Measurements from ENCODE around the gene ATAD5. TPM values are rescaled to one million over a fixed set of nuclear protein-coding genes. Genes with fewer than 3 reads are reported as not detected.

ATAD5 gene
- total and polyA plus RNA-seq, 2 of the 13 experiments (the other 11 are each of a cell fraction or from before 2014, with no cell fraction given): 1.8 to 10.7 TPM

- TF ChIP-seq GZF1 (CRISPR knock-in tag; IDR thresholded peaks at IDR 0.05) (no peak), ZNF709 (CRISPR knock-in tag; IDR thresholded peaks at IDR 0.05) (no peak), ZBTB14 (CRISPR knock-in tag; IDR thresholded peaks at IDR 0.05) (no peak), ATF7-NPFF (CRISPR knock-in tag; IDR thresholded peaks at IDR 0.05; ENCODE audit: low read depth) (no peak), ZNF652 (CRISPR knock-in tag; IDR thresholded peaks at IDR 0.05; ENCODE audit: borderline replicate concordance, low read depth) (peak; percentile 23; the same call in 1 of the 2 replicates), ZNF710 (CRISPR knock-in tag; IDR thresholded peaks at IDR 0.05; ENCODE audit: borderline replicate concordance) (no peak), ZNF614 (CRISPR knock-in tag; IDR thresholded peaks at IDR 0.05; ENCODE audit: borderline replicate concordance) (no peak), PRPF4 (IDR thresholded peaks at IDR 0.05; ENCODE audit: low read depth, low read length, poor library complexity, severe bottlenecking) (no peak), ARNT (IDR thresholded peaks at IDR 0.05) (no peak), ZNF17 (CRISPR knock-in tag; IDR thresholded peaks at IDR 0.05) (no peak), DMAP1 (CRISPR knock-in tag; IDR thresholded peaks at IDR 0.05) (no peak), XRCC5 (optimal IDR thresholded peaks at IDR 0.05; ENCODE audit: low read length) (no peak), ZNF441 (CRISPR knock-in tag; IDR thresholded peaks at IDR 0.05; ENCODE audit: borderline replicate concordance) (no peak), SCMH1 (CRISPR knock-in tag; IDR thresholded peaks at IDR 0.05; ENCODE audit: borderline replicate concordance) (no peak), ZNF878 (CRISPR knock-in tag; IDR thresholded peaks at IDR 0.05) (peak; percentile 25; the same call in 1 of the 2 replicates), ZNF280D (CRISPR knock-in tag; IDR thresholded peaks at IDR 0.05) (no peak), ZSCAN9 (CRISPR knock-in tag; IDR thresholded peaks at IDR 0.05; ENCODE audit: borderline replicate concordance) (peak; percentile 52; the same call in 1 of the 2 replicates), ZNF770 (CRISPR knock-in tag; IDR thresholded peaks at IDR 0.05) (no peak; the same call in 1 of the 2 replicates), ZNF296 (CRISPR knock-in tag; conservative IDR thresholded peaks at IDR 0.05) (no peak), CERS6 (CRISPR knock-in tag; IDR thresholded peaks at IDR 0.05) (no peak), MXI1 (IDR thresholded peaks at IDR 0.05; ENCODE audit: borderline replicate concordance, low read depth, low read length) (peak; percentile 10; the same call in 1 of the 3 replicates)
Observed at GRCh38 chr17:30915833-30916611, 84.3 kb downstream of the ATAD5 start (continued).

All from HepG2 (cell line).